GM21528 (cell line): Measurements from ENCODE around the gene AGO3.
A peak's percentile ranks its signal among the peaks of the same experiment; 100 is the strongest.
"Not testable (repeated sequence)": the region's sequence is repeated elsewhere in the genome, so short reads cannot be mapped to it uniquely, and the experiment has no call there.

Experiments used
- ATAC-seq: cut with Tn5 transposase; IDR thresholded peaks from one replicate; pipeline ENCODE4 v1.9.1; 2021; ENCODE audit warnings: mild to moderate bottlenecking, moderate library complexity; ENCODE audit not compliant: unreplicated experiment, low FRiP score

The AGO3 gene

DNA sequence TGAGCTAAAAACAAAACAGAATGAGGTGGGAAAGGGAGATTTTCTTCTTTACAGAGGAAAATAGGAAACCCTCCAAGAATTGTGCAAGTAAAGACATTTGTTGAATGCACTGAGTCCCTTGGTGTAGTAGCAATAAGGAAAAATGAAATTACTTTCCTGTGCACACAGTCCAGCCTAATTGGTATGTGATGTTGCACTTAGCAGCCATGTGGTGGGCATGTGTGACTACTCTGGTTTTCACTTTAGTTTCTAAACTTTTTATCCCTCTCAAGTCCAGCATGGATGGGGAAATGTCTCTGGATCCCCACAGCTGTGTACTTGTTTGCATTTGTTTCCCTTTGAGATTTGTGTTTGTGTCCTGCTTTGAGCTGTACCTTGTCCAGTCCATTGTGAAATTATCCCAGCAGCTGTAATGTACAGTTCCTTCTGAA is 7.1 kb upstream of the AGO3 start:
- no peak for ATAC-seq

DNA sequence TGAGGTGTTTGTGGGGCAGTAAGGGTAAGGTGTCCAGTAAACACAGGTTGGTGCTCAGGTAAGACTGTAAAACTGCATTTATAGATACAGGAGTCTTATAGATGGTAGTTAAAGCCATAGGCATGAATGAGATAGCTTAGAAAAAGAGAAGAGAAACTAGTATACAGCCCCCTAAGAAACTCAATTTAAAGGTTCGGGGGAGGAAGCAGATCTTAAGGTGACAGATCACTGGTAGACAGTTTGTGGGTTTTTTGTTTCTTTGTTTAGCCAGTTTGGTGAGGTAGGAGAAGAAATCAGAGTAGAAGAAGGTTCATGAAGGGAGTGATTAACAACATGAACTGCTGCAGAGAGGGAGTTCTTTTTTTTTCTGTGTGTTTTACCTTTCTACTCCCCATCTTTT is 6.1 kb upstream of the AGO3 start:
- no peak for ATAC-seq

DNA sequence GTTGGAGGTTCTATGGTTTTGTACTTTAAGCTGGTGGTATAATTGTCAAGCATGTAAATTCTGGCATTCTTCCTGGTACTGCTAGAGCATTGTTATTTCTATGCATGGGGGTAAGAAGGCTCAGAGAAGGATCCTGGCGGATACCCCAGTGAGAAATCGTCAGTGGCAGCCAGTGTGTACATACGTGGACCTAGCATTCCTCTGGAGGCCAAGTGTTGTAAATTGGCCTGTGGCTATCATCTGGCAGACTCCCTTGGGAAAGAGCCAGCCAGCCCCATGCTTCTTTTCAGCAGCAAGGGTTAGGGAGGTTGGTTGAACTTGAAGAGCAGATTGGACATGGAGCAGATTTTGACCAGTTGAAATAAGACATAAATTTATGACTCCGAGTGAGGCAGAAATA is 5.2 kb upstream of the AGO3 start:
- ATAC-seq = no peak

DNA sequence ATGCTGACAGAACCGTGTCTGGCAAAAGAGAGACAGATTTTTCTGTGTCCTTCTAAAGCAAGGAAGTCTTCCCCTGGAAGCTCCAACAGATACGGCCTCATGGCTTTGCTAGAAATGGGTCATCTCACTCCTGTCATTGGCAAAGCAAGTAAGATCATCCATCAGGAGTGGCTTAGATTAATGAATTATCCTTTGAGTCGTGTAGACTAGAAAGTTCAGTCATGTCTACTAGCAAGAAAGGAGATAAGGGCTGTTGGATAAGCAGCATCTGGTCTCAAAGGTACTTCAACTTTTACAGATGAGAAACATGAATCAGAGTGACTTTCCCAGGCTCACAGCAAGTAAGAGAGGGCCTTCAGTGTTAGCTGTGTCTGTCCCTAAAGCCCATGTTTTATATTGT is 3.4 kb upstream of the AGO3 start:
- ATAC-seq = no peak

DNA sequence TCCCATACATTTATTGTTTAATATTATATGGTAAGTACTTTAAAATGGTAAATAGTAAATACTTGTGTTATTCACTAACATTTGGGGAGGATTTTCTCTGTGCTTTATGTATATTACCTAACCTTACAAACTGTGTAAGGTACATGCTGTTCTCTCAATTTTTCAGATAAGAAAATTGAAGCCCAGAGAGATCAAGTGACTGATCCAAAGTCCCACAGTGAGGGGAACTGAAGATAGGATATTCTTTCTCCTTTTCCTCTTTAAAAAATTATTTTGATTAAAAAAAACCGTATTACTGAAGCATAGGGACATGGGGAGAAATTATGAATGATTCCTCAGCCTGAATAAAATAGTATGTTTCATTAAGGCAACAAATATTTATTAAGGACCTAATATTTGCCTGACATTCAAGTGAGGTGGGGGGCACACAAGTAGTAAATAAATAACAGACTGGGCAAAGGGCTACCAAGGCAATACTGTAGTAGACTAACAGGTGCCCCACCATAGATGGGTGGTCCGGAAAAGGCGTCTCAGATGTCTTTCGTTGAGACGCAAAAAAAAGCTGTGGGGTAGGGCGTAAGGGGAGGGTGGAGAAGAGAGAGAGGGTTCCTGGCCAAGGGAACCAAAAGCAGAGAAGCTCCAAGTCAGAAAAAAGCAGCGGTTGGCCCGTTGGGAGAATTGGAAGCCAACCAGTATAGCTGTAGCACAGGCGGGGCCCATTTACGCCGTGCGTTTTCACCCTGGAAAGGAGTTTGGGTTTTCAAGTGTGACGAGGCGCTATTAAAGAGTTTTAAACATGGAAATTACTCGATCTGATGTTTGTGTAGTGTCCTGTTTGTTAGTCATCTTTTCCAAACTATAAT is 944 bp upstream of the AGO3 start:
- no peak for ATAC-seq

DNA sequence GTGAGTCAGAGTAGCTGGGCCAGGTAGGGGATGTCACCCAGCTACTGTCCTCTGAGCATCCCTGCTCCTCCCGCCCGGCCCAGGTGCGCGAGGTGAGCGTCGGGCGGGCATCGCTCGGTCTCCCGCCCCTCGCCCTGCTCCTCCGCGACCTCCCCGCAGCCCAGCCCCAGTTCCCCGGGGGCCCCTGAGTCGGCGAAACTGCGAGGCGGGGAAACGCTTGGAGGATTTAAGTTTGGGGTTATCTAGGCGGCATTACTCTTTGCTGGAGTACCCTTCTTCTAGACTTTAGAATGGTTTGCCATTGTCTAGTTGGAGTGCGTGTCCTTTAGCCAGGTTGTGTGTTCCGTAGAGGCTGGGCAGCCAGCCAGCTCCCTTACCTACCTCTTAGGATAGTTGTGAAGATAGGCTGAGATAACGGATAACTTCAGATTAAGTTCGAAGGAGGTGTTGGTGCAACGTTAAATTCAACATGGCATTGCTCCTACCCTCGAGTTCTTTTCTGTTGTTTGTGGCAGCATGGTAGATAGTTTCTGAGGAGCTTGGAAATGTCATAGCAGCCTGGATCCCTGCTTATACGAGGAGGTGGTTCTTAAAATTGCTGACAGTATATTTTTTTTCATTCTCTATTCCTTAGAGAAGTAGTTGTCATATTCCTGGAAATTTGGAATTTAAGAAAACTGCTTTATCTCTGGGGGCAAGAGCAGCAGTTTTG is 697 bp downstream of the AGO3 start:
- ATAC-seq = peak; percentile 51

DNA sequence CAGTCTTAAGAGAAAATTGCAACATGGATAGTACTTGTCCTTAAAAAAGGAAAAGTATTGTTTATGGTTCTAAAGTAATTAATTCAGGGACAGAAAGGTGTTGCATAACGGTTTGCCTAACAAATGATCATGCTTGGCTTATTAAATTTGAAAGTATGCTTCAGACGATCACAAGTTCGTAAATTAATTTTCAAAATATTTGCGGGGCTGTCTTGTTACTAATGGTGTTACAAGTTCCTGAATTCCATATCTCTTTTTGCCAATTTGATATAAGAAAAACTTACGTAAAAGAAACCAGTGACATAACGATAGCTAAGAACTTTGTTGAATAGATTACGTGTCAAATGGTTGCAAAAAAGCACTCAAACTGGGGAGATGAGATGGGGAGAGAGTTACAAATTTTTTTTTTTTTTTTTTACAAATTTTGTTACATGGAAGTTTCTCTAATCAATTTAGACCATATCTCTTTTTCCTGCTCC is 1.3 kb downstream of the AGO3 start:
- no peak for ATAC-seq

DNA sequence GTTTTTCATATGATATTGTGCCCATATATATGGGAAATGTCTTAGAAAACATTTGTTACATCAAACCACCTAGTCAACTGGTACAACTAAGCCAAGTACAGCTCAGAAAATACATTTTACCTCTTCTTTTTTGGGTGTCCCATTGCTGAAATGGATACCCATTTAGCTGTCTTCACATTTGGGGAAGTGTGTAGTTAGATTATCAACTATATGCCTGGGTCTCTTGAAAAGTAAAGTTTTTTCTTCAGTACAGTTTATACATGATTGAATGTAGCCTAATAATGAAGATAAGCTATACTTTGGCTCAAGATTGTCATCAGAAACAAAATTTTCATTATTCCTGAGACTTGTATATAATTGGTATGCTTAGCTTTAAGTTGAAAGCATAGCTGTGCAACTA is 2.0 kb downstream of the AGO3 start:
- ATAC-seq = no peak

DNA sequence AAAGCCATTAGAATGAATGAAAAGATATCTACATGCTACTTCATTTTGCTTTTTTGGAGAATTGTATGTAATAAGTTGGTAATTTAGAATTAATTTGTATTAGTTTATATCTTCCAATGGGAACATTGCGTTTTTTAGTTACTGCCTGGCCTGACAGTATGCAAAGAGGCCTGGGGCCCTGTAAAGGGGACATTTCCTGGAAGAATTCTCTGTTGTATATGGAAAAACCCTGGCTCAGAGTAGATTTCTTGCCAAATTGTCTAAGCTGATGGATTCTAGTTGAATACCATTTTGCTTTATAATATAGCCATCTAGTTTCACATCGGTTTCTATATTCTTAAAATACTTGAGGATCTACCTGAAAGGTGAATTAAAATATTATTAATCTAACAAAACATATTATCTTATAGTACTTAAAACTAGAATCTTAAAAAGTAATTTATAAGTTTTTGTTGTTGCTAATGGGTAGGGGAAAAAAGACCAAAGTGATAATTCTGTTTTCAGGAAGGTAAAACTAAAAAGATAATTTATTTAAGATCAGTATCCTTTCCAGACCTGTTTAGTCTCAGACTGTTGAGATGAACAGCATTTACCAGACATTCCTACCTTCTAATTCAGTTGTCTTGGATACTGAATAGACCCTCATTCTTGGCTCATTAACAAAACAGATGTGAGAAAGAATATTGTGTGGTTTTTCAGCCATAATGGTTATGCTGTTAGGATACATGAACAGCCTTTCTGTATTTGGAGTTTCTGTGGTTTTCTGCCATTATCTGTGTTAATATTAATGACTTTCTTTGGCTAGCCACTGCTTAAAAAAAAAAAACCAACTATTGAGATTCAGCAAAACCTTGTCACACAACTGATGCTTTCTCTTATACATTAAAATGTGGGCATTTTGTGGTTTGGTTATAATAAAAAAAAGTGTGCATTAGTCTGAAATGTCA is 4.8 kb downstream of the AGO3 start:
- ATAC-seq = no peak

DNA sequence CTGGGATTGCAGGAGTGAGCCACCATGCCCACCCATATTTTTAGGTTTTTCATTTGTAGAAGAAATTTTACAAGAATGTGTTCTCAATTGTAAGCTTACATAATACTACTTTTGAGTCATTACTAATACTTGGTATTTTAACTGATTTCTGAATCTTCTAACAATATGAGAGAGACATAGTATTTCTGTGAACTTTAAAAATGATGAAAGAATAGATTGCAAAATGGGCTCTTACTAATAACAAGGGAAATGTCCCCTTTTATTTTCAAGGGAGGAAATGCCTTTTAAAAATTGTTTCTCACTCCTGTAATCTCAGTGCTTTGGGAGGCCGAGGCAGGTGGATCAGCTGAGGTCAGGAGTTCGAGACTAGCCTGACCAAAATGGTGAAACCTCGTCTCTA is 5.9 kb downstream of the AGO3 start:
- no peak for ATAC-seq

DNA sequence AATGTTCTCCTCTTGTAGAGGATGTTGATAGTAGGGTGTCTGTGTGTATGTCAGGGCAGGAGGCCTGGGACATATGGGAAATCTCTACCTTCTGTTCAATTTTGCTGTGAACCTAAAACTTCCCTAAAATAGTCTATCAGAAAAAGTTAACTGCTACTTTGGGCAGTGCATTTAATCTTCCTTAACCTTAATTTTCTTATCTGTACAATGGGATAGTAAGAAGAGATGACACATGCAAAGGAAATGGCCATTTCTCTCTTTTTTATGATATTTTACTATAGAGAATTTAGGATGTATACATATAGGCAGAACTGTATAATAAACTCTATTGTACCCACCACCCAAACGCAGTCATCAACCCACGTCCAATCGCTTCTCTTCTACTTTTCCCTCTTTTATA is 8.6 kb downstream of the AGO3 start:
- no peak for ATAC-seq

DNA sequence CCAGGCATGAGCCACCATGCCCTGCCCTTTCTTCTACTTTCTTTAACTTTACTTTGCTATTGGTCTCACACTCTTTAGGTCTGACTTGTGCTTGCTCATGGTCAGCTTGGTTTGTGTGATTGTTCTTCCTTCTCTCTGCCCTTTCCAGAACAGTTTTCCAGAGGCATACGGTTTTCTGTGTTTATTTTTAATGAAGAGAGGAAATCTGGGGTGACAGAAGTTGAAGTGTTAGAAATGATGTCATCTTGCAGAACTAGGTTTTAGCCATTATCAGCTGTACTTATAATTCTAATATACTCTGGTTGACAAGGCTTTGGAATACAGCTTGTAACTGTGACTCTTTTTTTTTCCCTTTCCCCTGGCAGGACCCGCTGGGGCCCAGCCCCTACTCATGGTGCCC is 14.4 kb downstream of the AGO3 start:
- no peak for ATAC-seq

DNA sequence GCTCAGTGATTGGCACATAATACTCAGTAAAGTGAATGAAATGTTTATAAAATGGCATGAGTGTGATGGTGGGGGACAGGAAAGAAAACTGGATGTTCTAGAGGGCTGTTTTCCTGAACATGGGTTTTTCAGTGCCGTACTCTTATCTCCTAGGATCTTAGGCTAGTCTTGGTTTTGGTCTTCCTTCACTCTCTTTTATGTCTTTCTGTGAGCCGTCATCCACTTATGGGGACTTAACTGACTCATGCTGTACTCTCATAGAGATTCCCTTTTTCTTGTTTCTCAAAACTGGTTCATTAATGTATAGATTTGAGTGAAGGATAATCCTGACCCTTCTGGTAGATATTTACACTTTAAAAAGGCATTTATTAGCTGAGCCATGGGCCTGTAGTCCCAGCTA is 16.6 kb downstream of the AGO3 start:
- ATAC-seq = no peak

DNA sequence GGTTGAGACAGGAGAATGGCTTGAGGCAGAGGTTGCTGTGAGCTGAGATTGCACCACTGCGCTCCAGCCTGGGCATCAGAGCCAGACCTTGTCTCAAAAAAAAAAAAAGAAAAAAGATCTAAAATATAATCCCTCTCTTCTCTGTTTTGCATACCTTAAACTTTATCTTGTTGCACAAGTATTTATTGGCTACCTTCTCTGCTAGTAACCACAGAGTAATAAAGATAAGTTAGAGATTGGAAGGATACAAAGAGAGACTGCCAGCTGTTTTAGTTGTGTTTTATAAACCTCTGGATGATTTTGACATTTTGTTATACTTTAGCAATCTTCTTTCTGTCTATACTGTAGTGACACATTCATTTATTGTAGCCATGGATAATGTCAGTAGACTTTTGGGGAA is 27.7 kb downstream of the AGO3 start:
- ATAC-seq = no peak

DNA sequence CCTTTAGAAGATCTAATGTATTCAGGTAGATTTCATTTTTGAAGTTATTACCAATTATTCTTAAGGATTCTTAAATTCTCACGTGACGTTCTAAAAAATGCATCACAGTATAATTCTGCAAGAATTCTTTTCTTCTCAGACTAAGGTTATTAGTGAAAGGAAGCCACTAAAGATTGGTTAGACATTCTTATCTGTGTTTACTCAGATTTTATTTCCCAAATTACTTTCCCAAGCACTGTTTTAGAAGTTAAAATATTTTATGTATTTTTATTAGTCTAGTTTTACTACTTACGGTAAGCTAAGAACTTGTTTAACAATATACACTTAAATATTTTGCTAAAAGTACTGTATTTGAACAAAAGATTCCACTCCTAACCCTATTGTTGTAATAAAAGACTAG is 28.4 kb downstream of the AGO3 start:
- no peak for ATAC-seq

DNA sequence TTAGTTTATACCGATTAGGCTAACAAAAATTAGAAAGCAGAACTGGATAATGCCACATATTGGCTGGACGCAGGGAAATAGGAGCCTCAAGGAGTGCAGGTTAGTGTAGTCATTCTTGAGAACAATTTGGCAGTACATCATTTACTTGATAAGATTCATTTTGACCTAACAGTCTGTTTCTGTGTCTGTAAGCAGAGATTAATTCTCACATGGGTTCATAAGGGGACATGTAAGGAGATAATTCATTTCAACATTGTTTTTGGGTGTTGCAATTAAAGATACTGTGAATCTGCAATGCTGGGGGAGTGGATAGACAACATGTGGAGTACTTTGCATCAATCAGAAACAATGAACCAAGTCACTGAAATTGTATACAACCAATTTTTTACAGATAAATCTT is 32.0 kb downstream of the AGO3 start:
- ATAC-seq = no peak

DNA sequence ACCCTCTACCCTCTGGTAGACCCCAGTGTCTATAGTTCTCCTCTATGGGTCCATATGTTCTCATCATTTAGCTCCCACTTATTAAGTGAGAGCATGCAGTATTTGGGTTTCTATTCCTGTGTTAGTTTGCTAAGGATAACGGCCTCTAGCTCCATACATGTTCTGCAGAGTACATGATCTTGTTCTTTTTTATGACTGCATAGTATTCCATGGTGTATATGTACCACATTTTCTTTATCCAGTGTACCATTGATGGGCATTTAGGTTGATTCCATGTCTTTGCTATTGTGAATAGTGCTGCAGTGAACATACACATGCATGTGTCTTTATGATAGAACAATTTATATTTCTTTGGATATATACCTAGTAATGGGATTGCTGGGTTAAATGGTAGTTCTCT is 33.4 kb downstream of the AGO3 start:
- not testable (repeated sequence) for ATAC-seq

DNA sequence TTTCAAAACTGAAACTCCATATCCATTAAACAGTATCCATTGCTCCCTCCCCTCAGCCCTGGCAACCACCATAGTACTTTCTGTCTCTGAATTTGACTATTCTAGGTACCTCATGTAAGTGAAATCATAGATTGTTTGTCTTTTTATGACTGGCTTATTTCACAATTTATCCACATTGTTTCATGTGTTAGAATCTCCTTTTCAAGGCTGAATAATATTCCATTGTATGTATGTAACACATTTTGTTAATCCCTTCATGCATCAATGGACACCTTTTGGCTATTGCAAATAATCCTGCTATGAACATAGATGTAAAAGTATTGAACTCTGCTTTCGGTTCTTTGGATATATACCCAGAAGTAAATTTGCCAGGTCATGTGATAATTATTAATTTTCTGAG is 37.5 kb downstream of the AGO3 start:
- ATAC-seq = no peak

DNA sequence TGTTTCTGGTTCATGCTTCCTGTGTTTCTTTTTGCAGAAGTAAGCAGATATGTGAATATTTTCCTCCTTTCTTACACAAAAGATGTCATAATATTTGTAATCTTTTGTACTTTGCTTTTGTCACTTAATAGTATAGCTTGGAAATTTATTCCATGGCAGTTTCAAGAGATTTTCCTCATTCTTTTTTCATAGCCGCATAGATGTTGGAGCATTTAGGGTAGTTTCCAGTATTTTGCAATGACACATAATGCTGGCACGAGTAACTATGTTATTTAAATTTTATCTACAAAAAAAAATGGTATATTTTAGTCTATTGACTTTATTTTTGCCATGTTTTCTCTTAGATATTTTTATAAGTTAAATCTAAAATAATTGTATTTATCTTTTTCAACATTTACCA is 40.7 kb downstream of the AGO3 start:
- ATAC-seq = no peak

DNA sequence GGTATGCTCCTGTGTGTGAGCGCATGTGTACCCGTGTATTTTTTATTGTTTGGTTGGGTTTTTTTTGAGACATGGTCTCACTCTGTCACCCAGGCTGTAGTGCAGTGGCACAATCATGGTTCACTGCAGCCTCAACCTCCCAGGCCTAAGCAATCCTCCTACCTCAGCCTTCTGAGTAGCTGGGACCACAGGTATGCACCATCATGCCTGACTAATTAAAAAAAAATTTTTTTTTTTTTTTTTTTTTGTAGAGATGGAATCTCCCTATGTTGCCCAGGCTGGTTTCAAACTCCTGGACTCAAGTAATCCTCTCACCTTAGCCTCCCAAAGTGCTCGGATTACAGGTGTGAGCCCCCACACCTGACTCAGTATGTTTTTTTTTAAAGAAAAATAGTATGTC is 41.7 kb downstream of the AGO3 start:
- ATAC-seq = not testable (repeated sequence)

DNA sequence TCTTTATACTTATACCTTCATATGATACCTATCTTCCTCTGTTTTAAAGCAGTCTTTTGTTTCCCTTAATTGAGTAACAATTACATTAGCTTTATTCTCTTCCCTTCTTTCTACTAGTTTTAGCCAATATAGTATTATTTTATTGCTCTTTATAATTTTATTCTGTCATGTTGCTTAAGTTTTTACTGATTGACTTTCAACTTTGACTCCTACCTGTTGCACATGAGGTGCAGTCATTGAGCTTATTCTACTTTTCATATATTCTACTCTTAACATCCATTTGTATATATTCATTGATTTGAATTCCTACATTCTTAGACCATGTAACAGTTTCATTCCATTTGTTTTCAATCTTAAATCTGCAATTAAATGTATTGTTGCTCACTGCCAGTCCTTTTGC is 49.2 kb downstream of the AGO3 start:
- ATAC-seq = no peak
